ENCODE results near the gene YJEFN3.

GRCh38 chr19:19567391-19567790 lies 38.7 kb downstream of the YJEFN3 start:
- TF ChIP-seq CTCF (IDR thresholded peaks at IDR 0.05; ENCODE audit: low read depth, low read length, missing input control) (no peak), FOXA2 (IDR thresholded peaks at IDR 0.05) (no peak), REST (IDR thresholded peaks at IDR 0.05) (no peak), YY1 (IDR thresholded peaks at IDR 0.05) (no peak), TAF1 (conservative IDR thresholded peaks at IDR 0.05) (no peak), RAD21 (IDR thresholded peaks at IDR 0.05) (no peak), FOXA1 (IDR thresholded peaks at IDR 0.05) (no peak)
